Esophagus (tissue), 2 donors: ENCODE results near the gene DTNA. TPM values are rescaled to one million over a fixed set of nuclear protein-coding genes. Genes with fewer than 3 reads are reported as not detected.

ENCODE experiments used
- H3K27ac ChIP-seq, 2 donors: one replicate each; pipeline ENCODE4 v1.5.1; 2013; ENCODE audit warnings: low read depth in 2 of 2, mild to moderate bottlenecking in 2 of 2, inconsistent platforms in 1 of 2, low read length in 1 of 2, moderate library complexity in 1 of 2
- H3K27me3 ChIP-seq, 2 donors: one replicate each; pipeline ENCODE4 v1.6.1; 2013; ENCODE audit warnings: low read length in 2 of 2, control low read depth in 1 of 2, mild to moderate bottlenecking in 1 of 2; ENCODE audit not compliant: insufficient read depth in 2 of 2, control insufficient read depth in 1 of 2
- H3K36me3 ChIP-seq, 2 donors: one replicate each; pipeline ENCODE4 v1.6.1; 2013; ENCODE audit warnings: low read length in 1 of 2; ENCODE audit not compliant: control insufficient read depth in 2 of 2, insufficient read depth in 2 of 2
- H3K4me1 ChIP-seq, 2 donors: one replicate each; pipeline ENCODE4 v1.6.1; 2013; ENCODE audit warnings: low read length in 1 of 2; ENCODE audit not compliant: control insufficient read depth in 2 of 2, insufficient read depth in 2 of 2
- H3K4me3 ChIP-seq, 2 donors: one replicate each; pipeline ENCODE4 v1.5.1; 2013; ENCODE audit warnings: low read length in 2 of 2, mild to moderate bottlenecking in 2 of 2, low read depth in 1 of 2, moderate library complexity in 1 of 2
- H3K9me3 ChIP-seq, 2 donors: one replicate each; pipeline ENCODE4 v1.6.1; 2013; ENCODE audit warnings: mild to moderate bottlenecking in 2 of 2, low read depth in 1 of 2, low read length in 1 of 2, moderate library complexity in 1 of 2; ENCODE audit not compliant: control insufficient read depth in 2 of 2, insufficient read depth in 1 of 2
- WGBS, 2 donors: extraction: QIAGEN DNeasy Blood & Tissue Kit; methylation state at CpG; one replicate each; pipeline ENCODE4 v1.1.7; 2013; 5-methylcytosine and 5-hydroxymethylcytosine counted together
- polyA plus RNA-seq, 2 donors: library from polyadenylated mRNA; stranded (reverse); fragments of 200-250 nt; gene quantifications; one replicate each; pipeline ENCODE4 v1.2.3, GENCODE V29; 2013
- donor health status: healthy with polysubstance abuse.
- donor health status: Bipolar disorder and iron deficiency.

Gene DTNA
- polyA plus RNA-seq, 2 donors: 6.7 to 15.0 TPM

DNA sequence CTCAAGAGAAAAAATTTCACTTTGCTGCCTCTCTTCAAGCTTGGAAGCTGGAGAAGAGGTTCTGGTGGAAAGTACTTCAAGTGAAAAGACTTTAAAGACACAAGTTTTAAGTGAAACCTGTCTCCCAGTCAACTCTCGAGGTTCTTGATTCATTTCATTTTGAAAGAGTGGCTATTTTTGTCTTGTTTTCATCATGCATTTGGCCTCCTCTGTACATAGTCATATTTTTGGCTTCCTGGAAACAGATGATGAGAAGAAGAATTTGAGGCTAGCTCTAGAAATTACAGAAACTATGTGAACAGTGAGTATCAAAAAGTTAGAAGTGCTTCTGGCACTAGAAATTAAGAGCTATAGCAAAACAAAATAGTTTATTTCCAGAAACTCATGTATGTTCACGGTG, 124.8 kb downstream of the DTNA start:
- 46 to 56% methylated on average over 2 of the region's 2 CpGs for WGBS, 2 donors
- Histone ChIP-seq H3K36me3 (no peaks in the 10 kb centered on the region), H3K4me1 (no peaks in the 10 kb centered on the region), H3K9me3 (no peaks in the 10 kb centered on the region), H3K4me3 (no peak overlapping the region), H3K27me3 (no peaks in the 10 kb centered on the region), H3K27ac (no peak overlapping the region)

DNA sequence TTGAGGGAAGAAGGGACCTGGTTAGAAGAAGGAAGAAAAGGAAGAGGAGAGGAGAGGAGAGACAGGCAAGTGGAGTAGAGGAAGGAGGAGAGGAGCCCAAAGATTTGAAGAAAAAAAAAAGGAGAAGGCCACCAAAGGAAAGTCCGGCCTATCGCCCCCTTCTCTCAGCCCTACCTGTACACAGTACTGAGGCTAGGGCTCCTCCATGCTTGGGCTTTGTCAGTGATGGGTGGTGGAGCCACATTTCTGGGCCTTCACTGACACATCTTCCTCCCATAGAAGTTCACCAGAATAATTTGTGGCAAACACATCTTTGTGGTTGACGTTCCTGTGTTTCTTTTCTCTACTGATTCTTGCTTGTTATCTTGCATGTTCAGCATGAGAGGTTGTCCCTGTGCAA, 125.4 kb downstream of the DTNA start:
- Histone ChIP-seq H3K4me3 (no peak overlapping the region), H3K27ac (no peak overlapping the region), H3K4me1 (no peaks in the 10 kb centered on the region), H3K27me3 (no peaks in the 10 kb centered on the region), H3K36me3 (no peaks in the 10 kb centered on the region), H3K9me3 (no peaks in the 10 kb centered on the region)
- 81 to 90% methylated on average over 3 of the region's 3 CpGs for WGBS, 2 donors

DNA sequence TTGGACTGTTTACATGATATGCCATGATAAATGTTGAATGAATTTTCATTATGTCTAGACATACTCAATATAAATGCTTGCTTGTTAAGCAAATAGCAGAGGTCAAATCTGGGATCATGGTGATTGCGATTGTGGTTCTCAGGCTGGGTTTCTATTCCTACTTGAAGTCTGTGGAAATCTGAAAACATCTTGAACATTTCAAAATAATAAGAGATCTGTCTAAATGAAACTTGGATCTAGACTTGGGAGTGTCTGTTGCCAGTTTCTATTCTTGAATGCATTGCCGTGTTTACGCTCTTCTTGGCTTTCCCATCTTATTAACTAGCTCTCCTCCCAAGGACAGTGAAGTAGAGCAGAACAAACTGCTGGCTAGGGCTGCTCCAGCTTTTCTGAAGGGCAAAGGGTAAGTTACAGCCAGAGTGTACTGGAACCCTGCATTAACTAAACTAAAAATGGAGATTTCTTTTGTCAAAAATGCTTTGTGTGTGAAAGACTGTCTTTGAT, 127.7 kb downstream of the DTNA start:
- no peaks in the 10 kb centered on the region for H3K36me3 ChIP-seq
- H3K4me3 ChIP-seq: no peak overlapping the region
- H3K9me3 ChIP-seq: no peaks in the 10 kb centered on the region
- WGBS, 2 donors: 44 to 50% methylated on average over 3 of the region's 3 CpGs
- no peaks in the 10 kb centered on the region for H3K4me1 ChIP-seq
- no peak overlapping the region for H3K27ac ChIP-seq
- no peaks in the 10 kb centered on the region for H3K27me3 ChIP-seq

DNA sequence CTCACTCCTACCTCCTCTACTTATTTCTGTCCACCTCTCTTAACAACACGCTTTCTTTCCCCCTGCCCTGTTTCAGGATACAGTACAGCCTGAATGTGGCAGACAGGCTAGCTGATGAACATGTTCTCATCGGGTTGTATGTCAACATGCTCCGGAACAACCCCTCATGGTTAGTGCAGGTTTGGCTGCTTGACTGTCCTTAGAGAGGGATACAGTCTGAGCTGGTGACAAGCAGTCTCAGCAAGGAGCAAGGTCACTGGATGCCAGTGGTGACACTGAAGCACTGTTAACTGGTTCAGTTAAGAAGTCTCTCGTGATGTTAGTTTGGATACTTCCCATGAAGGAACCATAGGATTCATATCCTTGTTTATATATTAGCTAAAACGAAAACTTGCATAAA, 128.6 kb downstream of the DTNA start:
- 83% methylated on average over 5 of the region's 5 CpGs for WGBS, 2 donors

DNA sequence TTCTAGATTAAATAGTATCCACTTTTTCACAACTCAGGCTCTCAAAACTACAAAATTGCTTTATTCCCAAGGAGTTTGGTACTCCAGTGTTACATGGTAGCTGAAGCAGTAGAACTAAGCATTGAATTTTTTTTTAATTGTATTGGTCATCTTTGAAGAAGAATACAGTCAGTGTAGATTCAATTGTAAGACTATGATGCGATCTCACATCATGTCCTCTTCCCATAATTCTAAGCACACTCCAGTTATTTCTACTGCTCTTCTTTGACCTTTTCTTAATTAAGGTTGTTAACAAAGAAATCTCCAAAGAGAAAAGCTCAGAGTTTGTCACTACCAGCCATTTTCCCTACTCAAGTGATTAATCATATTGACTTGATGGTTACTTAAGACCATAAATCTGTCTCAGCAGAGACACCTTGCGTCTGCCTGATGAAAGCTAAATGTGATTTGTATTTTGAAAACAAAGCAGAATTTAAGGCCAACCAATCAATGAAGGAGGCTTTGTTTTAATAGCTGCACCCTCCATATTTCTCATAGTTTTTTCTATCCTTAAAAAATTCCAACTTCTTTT, 130.2 kb downstream of the DTNA start:
- Histone ChIP-seq H3K9me3 (no peaks in the 10 kb centered on the region), H3K27ac (no peak overlapping the region), H3K4me1 (no peaks in the 10 kb centered on the region), H3K27me3 (no peaks in the 10 kb centered on the region), H3K4me3 (no peak overlapping the region), H3K36me3 (no peaks in the 10 kb centered on the region)
- WGBS, 2 donors: 83% methylated on average over 2 of the region's 2 CpGs

More for the DNA sequence above, 128.6 kb downstream of the DTNA start:
- Histone ChIP-seq H3K4me1 (no peaks in the 10 kb centered on the region), H3K4me3 (no peak overlapping the region), H3K36me3 (no peaks in the 10 kb centered on the region), H3K9me3 (no peaks in the 10 kb centered on the region), H3K27ac (no peak overlapping the region), H3K27me3 (no peaks in the 10 kb centered on the region)

DNA sequence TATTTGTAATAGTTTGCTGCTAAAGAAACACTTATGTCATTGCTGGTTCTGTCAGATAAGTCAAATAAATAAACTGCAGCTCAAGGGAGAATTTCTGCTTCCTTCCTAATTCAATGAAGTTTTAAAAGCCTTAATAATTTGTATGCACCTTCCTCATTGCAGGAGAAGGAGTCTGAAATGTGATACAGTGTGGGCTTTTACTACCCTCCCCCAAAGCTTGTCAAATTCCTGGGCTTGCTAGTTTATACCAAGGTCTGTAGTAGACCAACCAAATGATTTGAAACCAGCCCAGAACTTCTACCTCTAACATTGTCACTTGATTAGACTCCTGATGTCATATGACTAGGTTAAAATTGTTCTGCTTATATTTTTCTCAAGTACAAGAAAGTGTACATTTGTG, 131.8 kb downstream of the DTNA start:
- Histone ChIP-seq H3K36me3 (no peaks in the 10 kb centered on the region), H3K27ac (no peak overlapping the region), H3K4me1 (no peaks in the 10 kb centered on the region), H3K9me3 (no peaks in the 10 kb centered on the region), H3K4me3 (no peak overlapping the region), H3K27me3 (no peaks in the 10 kb centered on the region)

DNA sequence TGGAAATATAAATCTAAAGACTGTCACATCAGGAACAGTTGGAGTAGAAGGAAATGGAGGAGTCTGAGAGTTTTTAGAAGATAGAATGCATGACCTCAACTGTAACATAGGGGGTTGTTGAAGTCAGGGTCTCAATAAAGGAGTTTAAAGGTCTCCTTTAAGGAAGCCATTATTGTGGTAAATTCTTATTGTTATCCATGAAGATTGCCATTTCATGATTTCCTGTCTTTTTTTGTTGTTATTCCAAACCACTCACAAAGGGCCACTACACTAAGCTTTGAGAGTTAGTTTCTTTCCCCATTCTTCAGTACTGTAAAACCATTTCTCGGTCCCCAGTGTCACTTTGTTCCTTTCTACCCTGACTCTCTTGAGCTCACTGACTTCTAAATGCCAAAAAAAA, 134.0 kb downstream of the DTNA start:
- no peak overlapping the region for H3K4me3 ChIP-seq
- WGBS, 2 donors: 97 to 100% methylated on average over 1 of the region's 1 CpG
- no peaks in the 10 kb centered on the region for H3K9me3 ChIP-seq
- no peaks in the 10 kb centered on the region for H3K27me3 ChIP-seq
- peaks cover 0 to 3% of the 10 kb centered on the region in 2 donors for H3K36me3 ChIP-seq
- H3K27ac ChIP-seq: no peak overlapping the region
- no peaks in the 10 kb centered on the region for H3K4me1 ChIP-seq

DNA sequence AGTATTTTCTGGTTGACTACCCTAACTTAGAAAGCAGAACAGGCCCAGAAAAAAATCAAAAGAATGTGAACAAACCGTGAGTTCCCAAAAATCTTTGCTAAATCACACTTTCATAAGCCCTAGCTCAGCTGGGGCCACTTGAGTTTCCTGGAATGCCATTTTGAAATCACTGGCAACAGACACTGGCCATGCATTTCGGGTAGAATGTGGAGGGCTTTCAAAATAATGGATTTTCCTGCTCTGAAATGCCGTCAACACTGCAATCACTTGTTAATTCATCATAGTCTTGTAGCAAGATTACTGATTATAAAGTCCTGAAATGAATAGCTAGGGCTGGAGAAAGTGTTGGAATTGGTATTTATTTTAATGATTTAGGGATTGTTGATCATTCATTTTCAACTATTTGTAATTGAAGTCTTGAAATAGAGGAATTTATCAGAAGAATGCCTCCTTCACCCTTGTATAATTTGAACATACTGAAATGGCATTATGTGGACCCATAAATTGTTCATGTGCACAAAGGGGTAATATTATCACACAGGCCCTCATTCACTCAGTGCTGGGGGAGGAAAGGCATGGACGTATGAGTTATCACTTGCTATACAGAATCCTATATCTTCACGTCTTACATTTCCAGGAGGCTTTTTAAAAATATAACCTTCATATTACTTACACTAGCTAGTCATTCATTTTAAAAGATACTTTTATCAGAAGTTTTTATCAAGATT, 134.8 kb downstream of the DTNA start:
- Histone ChIP-seq H3K4me1 (no peaks in the 10 kb centered on the region), H3K9me3 (no peaks in the 10 kb centered on the region), H3K36me3 (peaks cover 0 to 3% of the 10 kb centered on the region in 2 donors), H3K4me3 (no peak overlapping the region), H3K27ac (no peak overlapping the region), H3K27me3 (no peaks in the 10 kb centered on the region)
- 78 to 80% methylated on average over 5 of the region's 5 CpGs for WGBS, 2 donors

DNA sequence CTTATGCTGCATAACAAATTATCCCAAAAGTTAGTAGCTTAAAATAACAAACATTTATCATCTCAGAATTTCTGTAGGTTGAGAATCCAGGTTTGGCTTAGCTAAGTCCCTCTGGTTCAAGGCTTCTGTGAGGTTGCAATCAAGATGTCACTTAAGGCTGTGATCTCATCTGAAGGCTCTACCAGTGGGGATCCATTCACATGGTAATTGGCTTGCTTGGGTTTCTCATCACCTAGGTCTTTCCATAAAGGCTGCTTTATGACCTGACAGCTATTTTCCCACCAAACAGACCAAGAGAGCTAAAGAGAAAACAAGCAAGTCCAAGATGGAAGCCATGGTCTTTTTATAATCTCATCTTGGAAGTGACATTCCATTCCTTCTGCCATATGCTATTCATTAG, 137.3 kb downstream of the DTNA start:
- Histone ChIP-seq H3K27me3 (no peaks in the 10 kb centered on the region), H3K27ac (no peak overlapping the region), H3K9me3 (no peaks in the 10 kb centered on the region), H3K4me1 (no peaks in the 10 kb centered on the region), H3K36me3 (peaks cover 0 to 3% of the 10 kb centered on the region in 2 donors), H3K4me3 (no peak overlapping the region)

DNA sequence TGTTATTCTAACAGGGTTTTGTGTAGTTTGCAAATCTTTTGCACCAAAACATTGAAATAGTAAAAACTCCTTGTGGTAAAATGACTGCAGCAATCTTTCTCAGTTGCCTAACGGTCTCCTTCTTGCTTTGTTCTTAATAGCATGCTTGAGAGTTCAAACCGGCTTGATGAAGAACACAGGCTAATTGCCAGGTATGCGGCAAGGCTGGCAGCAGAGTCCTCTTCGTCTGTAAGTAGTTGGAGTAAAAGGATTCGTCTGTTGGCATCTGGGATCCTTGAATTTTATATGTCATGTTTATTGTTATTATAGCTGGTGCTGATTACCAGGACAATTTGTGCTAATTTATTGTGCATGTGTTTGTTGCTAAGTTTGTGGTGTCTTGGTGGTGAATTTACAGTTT, 138.1 kb downstream of the DTNA start:
- no peak overlapping the region for H3K27ac ChIP-seq
- peaks cover 0 to 3% of the 10 kb centered on the region in 2 donors for H3K36me3 ChIP-seq
- 74 to 79% methylated on average over 5 of the region's 5 CpGs for WGBS, 2 donors
- H3K4me1 ChIP-seq: no peaks in the 10 kb centered on the region
- H3K4me3 ChIP-seq: no peak overlapping the region
- H3K9me3 ChIP-seq: no peaks in the 10 kb centered on the region
- no peaks in the 10 kb centered on the region for H3K27me3 ChIP-seq
